HUES6 (cell line): Measurements from ENCODE around the gene ACTBL2.

Experiments
- H3K27ac ChIP-seq: 2 replicates; pipeline ENCODE4 v1.7.0; 2013; ENCODE audit warnings: low read depth, mild to moderate bottlenecking, low read length, inconsistent platforms
- H3K27me3 ChIP-seq: 2 replicates; pipeline ENCODE4 v1.6.1; 2013; ENCODE audit warnings: low read length; ENCODE audit not compliant: control insufficient read depth, insufficient read depth
- H3K36me3 ChIP-seq: 2 replicates; pipeline ENCODE4 v1.6.1; 2013; ENCODE audit warnings: low read length; ENCODE audit not compliant: control insufficient read depth, insufficient read depth
- H3K4me1 ChIP-seq: 2 replicates; pipeline ENCODE4 v1.6.1; 2013; ENCODE audit warnings: low read length; ENCODE audit not compliant: control insufficient read depth, insufficient read depth
- H3K4me3 ChIP-seq: 2 replicates; pipeline ENCODE4 v1.5.1; 2013; ENCODE audit warnings: low read depth, low read length
- H3K9ac ChIP-seq: one replicate; pipeline ENCODE4 v1.6.1; 2013; ENCODE audit warnings: mild to moderate bottlenecking, low read length
- H3K9me3 ChIP-seq: 2 replicates; pipeline ENCODE4 v1.6.1; 2013; ENCODE audit warnings: low read depth, low read length; ENCODE audit not compliant: control insufficient read depth, insufficient read depth

Gene ACTBL2

GRCh38 chr5:57446966-57447365 lies 35.6 kb downstream of the ACTBL2 start:
- H3K4me1 ChIP-seq: no peaks in the 10 kb centered on the region
- H3K9me3 ChIP-seq: no peaks in the 10 kb centered on the region
- H3K27me3 ChIP-seq: no peaks in the 10 kb centered on the region
- no peak overlapping the region for H3K9ac ChIP-seq
- H3K36me3 ChIP-seq: no peaks in the 10 kb centered on the region
- no peak overlapping the region for H3K4me3 ChIP-seq
- no peak overlapping the region for H3K27ac ChIP-seq

GRCh38 chr5:57445705-57446037 lies 36.9 kb downstream of the ACTBL2 start:
- H3K27me3 ChIP-seq: no peaks in the 10 kb centered on the region
- H3K4me3 ChIP-seq: no peak overlapping the region
- no peaks in the 10 kb centered on the region for H3K36me3 ChIP-seq
- no peak overlapping the region for H3K9ac ChIP-seq
- H3K4me1 ChIP-seq: no peaks in the 10 kb centered on the region
- no peaks in the 10 kb centered on the region for H3K9me3 ChIP-seq
- no peak overlapping the region for H3K27ac ChIP-seq

GRCh38 chr5:57445006-57445704 lies 37.5 kb downstream of the ACTBL2 start:
- no peaks in the 10 kb centered on the region for H3K27me3 ChIP-seq
- H3K4me3 ChIP-seq: no peak overlapping the region
- no peak overlapping the region for H3K27ac ChIP-seq
- no peak overlapping the region for H3K9ac ChIP-seq
- H3K9me3 ChIP-seq: no peaks in the 10 kb centered on the region
- no peaks in the 10 kb centered on the region for H3K36me3 ChIP-seq
- no peaks in the 10 kb centered on the region for H3K4me1 ChIP-seq

GRCh38 chr5:57442080-57442839 lies 40.4 kb downstream of the ACTBL2 start:
- no peak overlapping the region for H3K27ac ChIP-seq

GRCh38 chr5:57441557-57441956 lies 41.1 kb downstream of the ACTBL2 start:
- no peak overlapping the region for H3K4me3 ChIP-seq
- H3K36me3 ChIP-seq: no peaks in the 10 kb centered on the region
- H3K27me3 ChIP-seq: no peaks in the 10 kb centered on the region
- H3K9ac ChIP-seq: no peak overlapping the region
- H3K9me3 ChIP-seq: no peaks in the 10 kb centered on the region
- no peaks in the 10 kb centered on the region for H3K4me1 ChIP-seq
- no peak overlapping the region for H3K27ac ChIP-seq

More at GRCh38 chr5:57442080-57442839, 40.4 kb downstream of the ACTBL2 start:
- no peaks in the 10 kb centered on the region for H3K36me3 ChIP-seq
- no peak overlapping the region for H3K4me3 ChIP-seq
- H3K9me3 ChIP-seq: no peaks in the 10 kb centered on the region
- H3K27me3 ChIP-seq: no peaks in the 10 kb centered on the region
- no peak overlapping the region for H3K9ac ChIP-seq
- H3K4me1 ChIP-seq: no peaks in the 10 kb centered on the region

GRCh38 chr5:57439601-57440000 lies 43.0 kb downstream of the ACTBL2 start:
- no peaks in the 10 kb centered on the region for H3K27me3 ChIP-seq
- H3K4me3 ChIP-seq: no peak overlapping the region
- no peak overlapping the region for H3K9ac ChIP-seq
- no peaks in the 10 kb centered on the region for H3K4me1 ChIP-seq
- no peaks in the 10 kb centered on the region for H3K36me3 ChIP-seq
- no peak overlapping the region for H3K27ac ChIP-seq
- H3K9me3 ChIP-seq: no peaks in the 10 kb centered on the region

- no peak overlapping the region for H3K27ac ChIP-seq
- no peak overlapping the region for H3K9ac ChIP-seq
- H3K4me1 ChIP-seq: no peaks in the 10 kb centered on the region
Observed at GRCh38 chr5:57437976-57438805, 44.4 kb downstream of the ACTBL2 start.

GRCh38 chr5:57436586-57436985 lies 46.0 kb downstream of the ACTBL2 start:
- no peaks in the 10 kb centered on the region for H3K27me3 ChIP-seq
- H3K4me3 ChIP-seq: no peak overlapping the region
- no peak overlapping the region for H3K27ac ChIP-seq
- H3K36me3 ChIP-seq: no peaks in the 10 kb centered on the region
- H3K9ac ChIP-seq: no peak overlapping the region
- no peaks in the 10 kb centered on the region for H3K9me3 ChIP-seq
- no peaks in the 10 kb centered on the region for H3K4me1 ChIP-seq

More at GRCh38 chr5:57437976-57438805, 44.4 kb downstream of the ACTBL2 start:
- Histone ChIP-seq H3K4me3 (no peak overlapping the region), H3K9me3 (no peaks in the 10 kb centered on the region), H3K36me3 (no peaks in the 10 kb centered on the region), H3K27me3 (no peaks in the 10 kb centered on the region)

- no peaks in the 10 kb centered on the region for H3K4me1 ChIP-seq
- H3K9me3 ChIP-seq: no peaks in the 10 kb centered on the region
- H3K36me3 ChIP-seq: no peaks in the 10 kb centered on the region
- no peak overlapping the region for H3K9ac ChIP-seq
- no peak overlapping the region for H3K27ac ChIP-seq
- no peaks in the 10 kb centered on the region for H3K27me3 ChIP-seq
- no peak overlapping the region for H3K4me3 ChIP-seq
Observed at GRCh38 chr5:57435701-57436134, 46.9 kb downstream of the ACTBL2 start.

- H3K4me1 ChIP-seq: no peaks in the 10 kb centered on the region
- H3K9me3 ChIP-seq: no peaks in the 10 kb centered on the region
- H3K27me3 ChIP-seq: no peaks in the 10 kb centered on the region
- H3K27ac ChIP-seq: no peak overlapping the region
- H3K36me3 ChIP-seq: no peaks in the 10 kb centered on the region
- H3K4me3 ChIP-seq: no peak overlapping the region
- no peak overlapping the region for H3K9ac ChIP-seq
Observed at GRCh38 chr5:57434683-57435082, 47.9 kb downstream of the ACTBL2 start.

GRCh38 chr5:57434227-57434640 lies 48.4 kb downstream of the ACTBL2 start:
- Histone ChIP-seq H3K4me1 (no peaks in the 10 kb centered on the region), H3K27ac (no peak overlapping the region), H3K9me3 (no peaks in the 10 kb centered on the region), H3K27me3 (no peaks in the 10 kb centered on the region), H3K36me3 (no peaks in the 10 kb centered on the region), H3K9ac (no peak overlapping the region), H3K4me3 (no peak overlapping the region)
